NCI-H2029 (cell line): ENCODE measurements around the gene FBXO47.

Source experiments
- DNase-seq: peaks from one replicate; lab custom pipeline; 2025; lab: John Stamatoyannopoulos, UW

Gene FBXO47

GRCh38 chr17:38904892-38905291 is 62.3 kb downstream of the FBXO47 start:
- DNase-seq, result no peak

- no peak for DNase-seq
Measured at GRCh38 chr17:38903404-38903803, 63.8 kb downstream of the FBXO47 start.

- DNase-seq, result peak; percentile 68
Measured at GRCh38 chr17:38900978-38901656, 66.1 kb downstream of the FBXO47 start.

GRCh38 chr17:38899421-38899820 is 67.8 kb downstream of the FBXO47 start:
- no peak for DNase-seq

- no peak for DNase-seq
Measured at GRCh38 chr17:38898812-38899348, 68.3 kb downstream of the FBXO47 start.

- DNase-seq, result no peak
Measured at GRCh38 chr17:38898291-38898679, 68.9 kb downstream of the FBXO47 start.

- no peak for DNase-seq
Measured at GRCh38 chr17:38897671-38898290, 69.4 kb downstream of the FBXO47 start.

GRCh38 chr17:38897176-38897575 is 70.0 kb downstream of the FBXO47 start:
- DNase-seq, result no peak

- no peak for DNase-seq
Measured at GRCh38 chr17:38896346-38896954, 70.8 kb downstream of the FBXO47 start.

GRCh38 chr17:38894276-38894675 is 72.9 kb downstream of the FBXO47 start:
- DNase-seq, result no peak

- no peak for DNase-seq
Measured at GRCh38 chr17:38893607-38894006, 73.6 kb downstream of the FBXO47 start.

- no peak for DNase-seq
Measured at GRCh38 chr17:38893113-38893512, 74.1 kb downstream of the FBXO47 start.

GRCh38 chr17:38892620-38893019 is 74.6 kb downstream of the FBXO47 start:
- DNase-seq, result no peak

GRCh38 chr17:38892083-38892482 is 75.1 kb downstream of the FBXO47 start:
- DNase-seq, result no peak

- no peak for DNase-seq
Measured at GRCh38 chr17:38891441-38891840, 75.8 kb downstream of the FBXO47 start.

- no peak for DNase-seq
Measured at GRCh38 chr17:38890410-38890746, 76.8 kb downstream of the FBXO47 start.

GRCh38 chr17:38889745-38890409 is 77.3 kb downstream of the FBXO47 start:
- no peak for DNase-seq

- DNase-seq, result no peak
Measured at GRCh38 chr17:38888842-38889241, 78.4 kb downstream of the FBXO47 start.

- no peak for DNase-seq
Measured at GRCh38 chr17:38886643-38887010, 80.6 kb downstream of the FBXO47 start.
